Activated naive CD8-positive, alpha-beta T cell treated with anti-CD3 and anti-CD28 coated beads for 36 hours (primary cell): ENCODE results near the gene ACAN. TPM values are rescaled to one million over a fixed set of nuclear protein-coding genes. Genes with fewer than 3 reads are reported as not detected.

Source experiments
- DNase-seq: peaks from one replicate; pipeline ENCODE4 v3.0.0; 2021
- H3K27ac Mint-ChIP-seq: one replicate; pipeline ENCODE4 v1.8.0; 2022; ENCODE audit warnings: mild to moderate bottlenecking, moderate library complexity, mixed read lengths
- H3K27me3 Mint-ChIP-seq: one replicate; pipeline ENCODE4 v1.8.0; 2022; ENCODE audit warnings: mild to moderate bottlenecking, mixed read lengths
- H3K36me3 Mint-ChIP-seq: one replicate; pipeline ENCODE4 v1.8.0; 2021; ENCODE audit warnings: mild to moderate bottlenecking, mixed read lengths
- H3K4me1 Mint-ChIP-seq: one replicate; pipeline ENCODE4 v1.8.0; 2021; ENCODE audit warnings: mixed read lengths
- H3K4me3 Mint-ChIP-seq: one replicate; pipeline ENCODE4 v1.8.0; 2022; ENCODE audit warnings: mild to moderate bottlenecking, moderate library complexity, mixed read lengths
- H3K9me3 Mint-ChIP-seq: one replicate; pipeline ENCODE4 v1.8.0; 2022; ENCODE audit warnings: mixed read lengths
- total RNA-seq, 2 experiments: library from RNA; stranded (reverse); gene quantifications; one replicate each; pipeline ENCODE4 v1.2.3, GENCODE V29; 2021

The ACAN gene
- not detected for total RNA-seq

GRCh38 chr15:88803241-88803919 lies at the start of gene ACAN:
Gene ACAN, plus strand, starts transcription at chr15:88803436. Its CDS starts 32,771 bp downstream, at chr15:88836207.
- Mint-ChIP-seq H3K4me3 (peak within 1 kb of the TSS; percentile 61), H3K9me3 (no peaks in the 10 kb centered on the region), H3K27ac (no peak within 1 kb of the TSS), H3K27me3 (peaks cover 81% of the 10 kb centered on the region), H3K36me3 (no peaks in the 10 kb centered on the region), H3K4me1 (peaks cover 4% of the 10 kb centered on the region)
- DNase-seq, result no peak

- Mint-ChIP-seq H3K4me3 (no peak overlapping the region), H3K27me3 (peaks cover 7% of the 10 kb centered on the region), H3K9me3 (no peaks in the 10 kb centered on the region), H3K4me1 (no peaks in the 10 kb centered on the region), H3K36me3 (no peaks in the 10 kb centered on the region), H3K27ac (no peak overlapping the region)
- DNase-seq, result no peak
Observed at GRCh38 chr15:88756521-88756920, 46.7 kb upstream of the ACAN start.

- no peak for DNase-seq
- Mint-ChIP-seq H3K4me1 (no peaks in the 10 kb centered on the region), H3K9me3 (no peaks in the 10 kb centered on the region), H3K27ac (no peak overlapping the region), H3K27me3 (peaks cover 7% of the 10 kb centered on the region), H3K4me3 (no peak overlapping the region), H3K36me3 (no peaks in the 10 kb centered on the region)
Observed at GRCh38 chr15:88756921-88757320, 46.3 kb upstream of the ACAN start.

GRCh38 chr15:88759872-88760271 lies 43.4 kb upstream of the ACAN start:
- Mint-ChIP-seq H3K4me1 (no peaks in the 10 kb centered on the region), H3K27me3 (peaks cover 4% of the 10 kb centered on the region), H3K4me3 (no peak overlapping the region), H3K27ac (no peak overlapping the region), H3K9me3 (no peaks in the 10 kb centered on the region), H3K36me3 (no peaks in the 10 kb centered on the region)
- DNase-seq, result no peak

GRCh38 chr15:88764448-88764847 lies 38.8 kb upstream of the ACAN start:
- H3K27ac Mint-ChIP-seq, result no peak overlapping the region
- no peak overlapping the region for H3K4me3 Mint-ChIP-seq
- peaks cover 3% of the 10 kb centered on the region for H3K4me1 Mint-ChIP-seq
- no peaks in the 10 kb centered on the region for H3K36me3 Mint-ChIP-seq
- peaks cover 16% of the 10 kb centered on the region for H3K27me3 Mint-ChIP-seq
- no peaks in the 10 kb centered on the region for H3K9me3 Mint-ChIP-seq
- no peak for DNase-seq

- Mint-ChIP-seq H3K9me3 (peaks cover 4% of the 10 kb centered on the region), H3K36me3 (no peaks in the 10 kb centered on the region), H3K4me3 (no peak overlapping the region), H3K27ac (no peak overlapping the region), H3K4me1 (peaks cover 4% of the 10 kb centered on the region), H3K27me3 (peaks cover 24% of the 10 kb centered on the region)
- DNase-seq, result no peak
Observed at GRCh38 chr15:88765212-88765611, 38.0 kb upstream of the ACAN start.

GRCh38 chr15:88769161-88769971 lies 33.9 kb upstream of the ACAN start:
- peaks cover 42% of the 10 kb centered on the region for H3K27me3 Mint-ChIP-seq
- no peaks in the 10 kb centered on the region for H3K36me3 Mint-ChIP-seq
- no peak for DNase-seq
- peak overlapping the region; percentile 32 for H3K4me3 Mint-ChIP-seq
- peaks cover 5% of the 10 kb centered on the region for H3K9me3 Mint-ChIP-seq
- H3K27ac Mint-ChIP-seq, result no peak overlapping the region
- peaks cover 4% of the 10 kb centered on the region for H3K4me1 Mint-ChIP-seq

GRCh38 chr15:88775776-88776175 lies 27.5 kb upstream of the ACAN start:
- H3K4me3 Mint-ChIP-seq, result no peak overlapping the region
- H3K36me3 Mint-ChIP-seq, result no peaks in the 10 kb centered on the region
- H3K9me3 Mint-ChIP-seq, result no peaks in the 10 kb centered on the region
- H3K4me1 Mint-ChIP-seq, result no peaks in the 10 kb centered on the region
- no peak overlapping the region for H3K27ac Mint-ChIP-seq
- H3K27me3 Mint-ChIP-seq, result peaks cover 17% of the 10 kb centered on the region
- no peak for DNase-seq

- no peak overlapping the region for H3K27ac Mint-ChIP-seq
- no peaks in the 10 kb centered on the region for H3K4me1 Mint-ChIP-seq
Observed at GRCh38 chr15:88776646-88777045, 26.6 kb upstream of the ACAN start.

GRCh38 chr15:88779944-88780343 lies 23.3 kb upstream of the ACAN start:
- Mint-ChIP-seq H3K27ac (no peak overlapping the region), H3K36me3 (no peaks in the 10 kb centered on the region), H3K4me1 (no peaks in the 10 kb centered on the region), H3K9me3 (no peaks in the 10 kb centered on the region), H3K4me3 (no peak overlapping the region), H3K27me3 (peaks cover 4% of the 10 kb centered on the region)
- no peak for DNase-seq

More at GRCh38 chr15:88776646-88777045, 26.6 kb upstream of the ACAN start:
- H3K4me3 Mint-ChIP-seq, result no peak overlapping the region
- no peaks in the 10 kb centered on the region for H3K9me3 Mint-ChIP-seq
- no peak for DNase-seq
- H3K36me3 Mint-ChIP-seq, result no peaks in the 10 kb centered on the region
- H3K27me3 Mint-ChIP-seq, result peaks cover 9% of the 10 kb centered on the region

- H3K36me3 Mint-ChIP-seq, result no peaks in the 10 kb centered on the region
- H3K9me3 Mint-ChIP-seq, result no peaks in the 10 kb centered on the region
- H3K4me3 Mint-ChIP-seq, result no peak overlapping the region
- H3K4me1 Mint-ChIP-seq, result no peaks in the 10 kb centered on the region
- H3K27me3 Mint-ChIP-seq, result peaks cover 4% of the 10 kb centered on the region
- H3K27ac Mint-ChIP-seq, result no peak overlapping the region
- DNase-seq, result no peak
Observed at GRCh38 chr15:88782465-88782864, 20.8 kb upstream of the ACAN start.

- DNase-seq, result no peak
- Mint-ChIP-seq H3K36me3 (no peaks in the 10 kb centered on the region), H3K27ac (no peak overlapping the region), H3K9me3 (no peaks in the 10 kb centered on the region), H3K27me3 (no peaks in the 10 kb centered on the region), H3K4me1 (no peaks in the 10 kb centered on the region), H3K4me3 (no peak overlapping the region)
Observed at GRCh38 chr15:88785217-88785616, 18.0 kb upstream of the ACAN start.

- Mint-ChIP-seq H3K9me3 (no peaks in the 10 kb centered on the region), H3K27ac (no peak overlapping the region), H3K27me3 (peaks cover 17% of the 10 kb centered on the region), H3K4me3 (no peak overlapping the region), H3K4me1 (no peaks in the 10 kb centered on the region), H3K36me3 (no peaks in the 10 kb centered on the region)
- no peak for DNase-seq
Observed at GRCh38 chr15:88788036-88788435, 15.2 kb upstream of the ACAN start.

- H3K36me3 Mint-ChIP-seq, result no peaks in the 10 kb centered on the region
- DNase-seq, result no peak
- no peaks in the 10 kb centered on the region for H3K4me1 Mint-ChIP-seq
- H3K27me3 Mint-ChIP-seq, result peaks cover 22% of the 10 kb centered on the region
- no peak overlapping the region for H3K4me3 Mint-ChIP-seq
- no peaks in the 10 kb centered on the region for H3K9me3 Mint-ChIP-seq
- no peak overlapping the region for H3K27ac Mint-ChIP-seq
Observed at GRCh38 chr15:88788816-88789215, 14.4 kb upstream of the ACAN start.

GRCh38 chr15:88790486-88790885 lies 12.8 kb upstream of the ACAN start:
- no peaks in the 10 kb centered on the region for H3K4me1 Mint-ChIP-seq
- H3K27me3 Mint-ChIP-seq, result peaks cover 37% of the 10 kb centered on the region
- H3K36me3 Mint-ChIP-seq, result no peaks in the 10 kb centered on the region
- DNase-seq, result no peak
- no peaks in the 10 kb centered on the region for H3K9me3 Mint-ChIP-seq
- no peak overlapping the region for H3K4me3 Mint-ChIP-seq
- no peak overlapping the region for H3K27ac Mint-ChIP-seq

- DNase-seq, result no peak
- Mint-ChIP-seq H3K36me3 (no peaks in the 10 kb centered on the region), H3K4me1 (no peaks in the 10 kb centered on the region), H3K27me3 (peaks cover 43% of the 10 kb centered on the region), H3K27ac (no peak overlapping the region), H3K9me3 (no peaks in the 10 kb centered on the region), H3K4me3 (no peak overlapping the region)
Observed at GRCh38 chr15:88791637-88792036, 11.6 kb upstream of the ACAN start.
